ENCODE data around the gene LRAT.
"Not testable (repeated sequence)": the region's sequence is repeated elsewhere in the genome, so short reads cannot be mapped to it uniquely, and the experiment has no call there.

LRAT gene

GRCh38 chr4:154720123-154720522 lies 23.7 kb upstream of the LRAT start:
- Histone ChIP-seq H3K4me1 (ENCODE audit: insufficient read depth, low read length, severe bottlenecking) (no peaks in the 10 kb centered on the region), H3K4me3 (ENCODE audit: low read depth, low read length, poor library complexity, severe bottlenecking) (no peak overlapping the region), H3K9me2 (ENCODE audit: low read depth, low read length) (no peaks in the 10 kb centered on the region), H3F3A (ENCODE audit: insufficient read depth, low read length) (no peaks in the 10 kb centered on the region), H2AFZ (ENCODE audit: low read length) (no peak overlapping the region), H3K4me2 (ENCODE audit: low read length) (no peak overlapping the region), H3K79me2 (ENCODE audit: insufficient read depth, low read length) (no peaks in the 10 kb centered on the region), H3K27me3 (ENCODE audit: insufficient read depth, low read length) (no peaks in the 10 kb centered on the region), H3K36me3 (ENCODE audit: insufficient read depth, low read length) (no peaks in the 10 kb centered on the region), H3K27ac (ENCODE audit: low read depth, low read length, poor library complexity, severe bottlenecking) (no peak overlapping the region), H3K9me3 (ENCODE audit: low read length) (no peaks in the 10 kb centered on the region), H3K9ac (ENCODE audit: low read length) (no peak overlapping the region), H4K20me1 (ENCODE audit: insufficient read depth, low read length) (no peaks in the 10 kb centered on the region)
- TF ChIP-seq, protein P1, sequence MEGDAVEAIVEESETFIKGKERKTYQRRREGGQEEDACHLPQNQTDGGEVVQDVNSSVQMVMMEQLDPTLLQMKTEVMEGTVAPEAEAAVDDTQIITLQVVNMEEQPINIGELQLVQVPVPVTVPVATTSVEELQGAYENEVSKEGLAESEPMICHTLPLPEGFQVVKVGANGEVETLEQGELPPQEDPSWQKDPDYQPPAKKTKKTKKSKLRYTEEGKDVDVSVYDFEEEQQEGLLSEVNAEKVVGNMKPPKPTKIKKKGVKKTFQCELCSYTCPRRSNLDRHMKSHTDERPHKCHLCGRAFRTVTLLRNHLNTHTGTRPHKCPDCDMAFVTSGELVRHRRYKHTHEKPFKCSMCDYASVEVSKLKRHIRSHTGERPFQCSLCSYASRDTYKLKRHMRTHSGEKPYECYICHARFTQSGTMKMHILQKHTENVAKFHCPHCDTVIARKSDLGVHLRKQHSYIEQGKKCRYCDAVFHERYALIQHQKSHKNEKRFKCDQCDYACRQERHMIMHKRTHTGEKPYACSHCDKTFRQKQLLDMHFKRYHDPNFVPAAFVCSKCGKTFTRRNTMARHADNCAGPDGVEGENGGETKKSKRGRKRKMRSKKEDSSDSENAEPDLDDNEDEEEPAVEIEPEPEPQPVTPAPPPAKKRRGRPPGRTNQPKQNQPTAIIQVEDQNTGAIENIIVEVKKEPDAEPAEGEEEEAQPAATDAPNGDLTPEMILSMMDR (IDR thresholded peaks at IDR 0.05; ENCODE audit: low read length) = no peak
- no peak for TF ChIP-seq EZH2 (IDR thresholded peaks at IDR 0.05; ENCODE audit: borderline replicate concordance, low read length)

DNA sequence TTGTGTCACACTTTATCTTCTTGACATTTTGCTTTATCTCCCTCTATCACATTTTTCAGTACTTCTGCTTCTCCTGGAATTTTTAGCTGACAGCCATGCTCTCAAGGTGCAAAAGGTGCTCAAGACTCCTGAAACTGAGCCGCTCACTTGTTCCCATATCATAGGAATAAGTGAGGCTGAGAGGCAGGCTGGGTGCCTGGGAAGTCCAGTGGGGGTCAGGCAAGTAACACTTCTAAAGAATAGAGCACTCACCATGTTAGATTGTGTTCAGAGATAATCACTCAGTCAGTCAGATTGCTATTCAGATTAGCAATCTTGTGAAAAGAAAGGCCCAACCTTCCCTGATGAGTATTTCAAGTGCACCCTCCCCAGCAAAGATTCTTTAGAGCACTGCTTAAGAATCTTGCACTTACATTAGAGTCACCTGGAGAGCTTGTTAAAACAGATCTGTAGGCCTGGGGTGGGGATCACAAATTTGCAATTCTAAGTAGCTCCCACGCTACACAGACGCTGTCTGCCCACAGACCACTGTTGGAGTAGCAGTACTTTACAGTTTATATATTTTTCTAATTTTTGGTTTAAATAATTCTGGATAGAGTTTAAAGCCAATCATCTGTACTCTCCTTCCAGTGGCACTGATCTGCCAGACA lies 23.1 kb upstream of the LRAT start:
- Histone ChIP-seq H3K9ac (ENCODE audit: low read length) (no peak overlapping the region), H3K36me3 (ENCODE audit: insufficient read depth, low read length) (no peaks in the 10 kb centered on the region), H3K4me3 (ENCODE audit: low read depth, low read length, poor library complexity, severe bottlenecking) (no peak overlapping the region), H3K9me2 (ENCODE audit: low read depth, low read length) (no peaks in the 10 kb centered on the region), H3F3A (ENCODE audit: insufficient read depth, low read length) (no peaks in the 10 kb centered on the region), H3K79me2 (ENCODE audit: insufficient read depth, low read length) (no peaks in the 10 kb centered on the region), H3K27me3 (ENCODE audit: insufficient read depth, low read length) (no peaks in the 10 kb centered on the region), H3K27ac (ENCODE audit: low read depth, low read length, poor library complexity, severe bottlenecking) (no peak overlapping the region), H4K20me1 (ENCODE audit: insufficient read depth, low read length) (no peaks in the 10 kb centered on the region), H3K4me2 (ENCODE audit: low read length) (no peak overlapping the region), H3K4me1 (ENCODE audit: insufficient read depth, low read length, severe bottlenecking) (no peaks in the 10 kb centered on the region), H3K9me3 (ENCODE audit: low read length) (no peaks in the 10 kb centered on the region), H2AFZ (ENCODE audit: low read length) (no peak overlapping the region)
- TF ChIP-seq, protein P1 (IDR thresholded peaks at IDR 0.05; ENCODE audit: low read length) = no peak
- no peak for TF ChIP-seq EZH2 (IDR thresholded peaks at IDR 0.05; ENCODE audit: borderline replicate concordance, low read length)

GRCh38 chr4:154722262-154722661 lies 21.5 kb upstream of the LRAT start:
- Histone ChIP-seq H3K36me3 (ENCODE audit: insufficient read depth, low read length) (no peaks in the 10 kb centered on the region), H3K9me3 (ENCODE audit: low read length) (no peaks in the 10 kb centered on the region), H3K4me1 (ENCODE audit: insufficient read depth, low read length, severe bottlenecking) (no peaks in the 10 kb centered on the region), H3K4me2 (ENCODE audit: low read length) (no peak overlapping the region), H2AFZ (ENCODE audit: low read length) (no peak overlapping the region), H3K9me2 (ENCODE audit: low read depth, low read length) (no peaks in the 10 kb centered on the region), H3K27ac (ENCODE audit: low read depth, low read length, poor library complexity, severe bottlenecking) (no peak overlapping the region), H4K20me1 (ENCODE audit: insufficient read depth, low read length) (no peaks in the 10 kb centered on the region), H3K4me3 (ENCODE audit: low read depth, low read length, poor library complexity, severe bottlenecking) (no peak overlapping the region), H3K9ac (ENCODE audit: low read length) (no peak overlapping the region), H3K79me2 (ENCODE audit: insufficient read depth, low read length) (no peaks in the 10 kb centered on the region), H3F3A (ENCODE audit: insufficient read depth, low read length) (no peaks in the 10 kb centered on the region), H3K27me3 (ENCODE audit: insufficient read depth, low read length) (no peaks in the 10 kb centered on the region)
- TF ChIP-seq, protein P1 (IDR thresholded peaks at IDR 0.05; ENCODE audit: low read length) = no peak
- no peak for TF ChIP-seq EZH2 (IDR thresholded peaks at IDR 0.05; ENCODE audit: borderline replicate concordance, low read length)

DNA sequence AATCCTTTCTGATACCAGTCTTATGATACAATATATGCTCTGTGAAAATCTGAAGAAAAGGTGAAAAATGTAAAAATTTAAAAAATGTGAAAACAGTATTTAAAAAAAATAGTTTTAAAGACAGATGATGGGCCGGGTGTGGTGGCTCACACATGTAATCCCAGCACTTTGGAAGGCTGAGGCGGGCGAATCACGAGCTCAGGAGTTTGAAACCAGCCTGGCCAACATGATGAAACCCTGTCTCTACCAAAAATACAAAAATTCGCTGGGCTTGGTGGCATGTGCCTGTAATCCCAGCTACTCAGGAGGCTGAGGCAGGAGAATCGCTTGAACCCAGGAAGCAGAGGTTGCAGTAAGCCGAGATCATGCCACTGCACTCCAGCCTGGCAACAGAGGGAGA lies 20.2 kb upstream of the LRAT start:
- H3K79me2 ChIP-seq (ENCODE audit: insufficient read depth, low read length); H3K9me3 ChIP-seq (ENCODE audit: low read length); H3K4me3 ChIP-seq (ENCODE audit: low read depth, low read length, poor library complexity, severe bottlenecking); H3K36me3 ChIP-seq (ENCODE audit: insufficient read depth, low read length); H3K9me2 ChIP-seq (ENCODE audit: low read depth, low read length); H4K20me1 ChIP-seq (ENCODE audit: insufficient read depth, low read length); H3K9ac ChIP-seq (ENCODE audit: low read length); H3K27ac ChIP-seq (ENCODE audit: low read depth, low read length, poor library complexity, severe bottlenecking); H3K4me1 ChIP-seq (ENCODE audit: insufficient read depth, low read length, severe bottlenecking); H3F3A ChIP-seq (ENCODE audit: insufficient read depth, low read length); H3K4me2 ChIP-seq (ENCODE audit: low read length); H3K27me3 ChIP-seq (ENCODE audit: insufficient read depth, low read length); H2AFZ ChIP-seq (ENCODE audit: low read length): not testable (repeated sequence)

All from OCI-LY1 (cell line).